Natural killer cell (primary cell): ENCODE measurements around the gene CPA1. TPM values are rescaled to one million over a fixed set of nuclear protein-coding genes. Genes with fewer than 3 reads are reported as not detected.

Source experiments
- ATAC-seq, 3 donors: fragments of 150-1000 bp in 2 of 3; fragments of 200-7000 bp in 1 of 3; cut with Tn5 transposase; 1 replicate in 1 of 3; 2 replicates in 2 of 3; pipeline ENCODE4 v1.10.0; 2021; ENCODE audit warnings: mild to moderate bottlenecking in 2 of 3, moderate library complexity in 2 of 3
- DNase-seq, 2 donors: peaks; one replicate each; pipeline versions ENCODE4 v3.0.0 to v3.0.0-alpha.2; 2013 to 2021; ENCODE audit warnings: mixed read lengths in 1 of 2
- H3K27ac ChIP-seq: one replicate; pipeline ENCODE4 v1.5.1; 2013; ENCODE audit warnings: mild to moderate bottlenecking, low read length
- H3K27me3 ChIP-seq: one replicate; pipeline ENCODE4 v1.6.1; 2013; ENCODE audit warnings: low read length; ENCODE audit not compliant: control insufficient read depth, insufficient read depth
- H3K36me3 ChIP-seq: one replicate; pipeline ENCODE4 v1.6.1; 2013; ENCODE audit warnings: low read length; ENCODE audit not compliant: control insufficient read depth, insufficient read depth
- H3K4me1 ChIP-seq: one replicate; pipeline ENCODE4 v1.6.1; 2013; ENCODE audit warnings: low read length; ENCODE audit not compliant: control insufficient read depth, insufficient read depth
- H3K4me3 ChIP-seq: one replicate; pipeline ENCODE4 v1.5.1; 2013; ENCODE audit warnings: low read length
- H3K9me3 ChIP-seq: one replicate; pipeline ENCODE4 v1.6.1; 2013; ENCODE audit warnings: low read length; ENCODE audit not compliant: control insufficient read depth, insufficient read depth
- H3K27ac Mint-ChIP-seq, 2 donors: one replicate each; pipeline ENCODE4 v1.8.0; 2022; ENCODE audit warnings: mild to moderate bottlenecking in 2 of 2, mixed read lengths in 2 of 2, moderate library complexity in 1 of 2
- H3K27me3 Mint-ChIP-seq, 2 donors: one replicate each; pipeline ENCODE4 v1.8.0; 2022; ENCODE audit warnings: low read depth in 2 of 2, mixed read lengths in 2 of 2
- H3K36me3 Mint-ChIP-seq: one replicate; pipeline ENCODE4 v1.8.0; 2022; ENCODE audit warnings: mixed read lengths
- H3K4me1 Mint-ChIP-seq, 2 donors: one replicate each; pipeline ENCODE4 v1.8.0; 2022; ENCODE audit warnings: mixed read lengths in 2 of 2
- H3K4me3 Mint-ChIP-seq: one replicate; pipeline ENCODE4 v1.8.0; 2022; ENCODE audit warnings: mild to moderate bottlenecking, moderate library complexity, mixed read lengths
- H3K9me3 Mint-ChIP-seq, 2 donors: one replicate each; pipeline ENCODE4 v1.8.0; 2022; ENCODE audit warnings: mixed read lengths in 2 of 2
- CTCF ChIP-seq: fragments of 200-600 bp; IDR thresholded peaks from one replicate; pipeline ENCODE4 v1.8.0; 2022; ENCODE audit warnings: antibody characterized with exemption
- WGBS: methylation state at CpG from one replicate; pipeline ENCODE4 v1.1.7; 2013; ENCODE audit warnings: missing lambda C conversion rate; ENCODE audit not compliant: insufficient coverage; 5-methylcytosine and 5-hydroxymethylcytosine counted together
- intact Hi-C: fragments of 100-400 bp; cut with micrococcal nuclease; formaldehyde crosslinking; loops from one replicate; pipeline ENCODE4 v1.14.2; 2022
- total RNA-seq, 4 donors: library from RNA; stranded (reverse); fragments of 120-200 nt in 1 of 4; gene quantifications; one replicate each; pipeline versions ENCODE4 v1.2.3 to v1.2.4, GENCODE V29; 2013 to 2022

Gene CPA1
- total RNA-seq, 3 donors from 2014 or later (not counting 1 experiment from before 2014, with no cell fraction given) = not detected

GRCh38 chr7:130363026-130363847 is 17.1 kb upstream of the CPA1 start:
- Mint-ChIP-seq H3K4me3 (no peak overlapping the region), H3K27me3 (no peaks in the 10 kb centered on the region), H3K4me1 (no peaks in the 10 kb centered on the region), H3K27ac (no peak overlapping the region), H3K9me3 (peaks cover 0 to 7% of the 10 kb centered on the region in 2 donors), H3K36me3 (no peaks in the 10 kb centered on the region)
- ATAC-seq (no peak), DNase-seq (no peak)
- Histone ChIP-seq H3K36me3 (no peaks in the 10 kb centered on the region), H3K27ac (no peak overlapping the region), H3K4me1 (no peaks in the 10 kb centered on the region), H3K9me3 (peaks cover 7% of the 10 kb centered on the region), H3K27me3 (no peaks in the 10 kb centered on the region), H3K4me3 (no peak overlapping the region)
- TF ChIP-seq CTCF = no peak
- WGBS = 84% methylated on average over 8 of the region's 8 CpGs
- intact Hi-C loops = no loop called here

- H3K4me3 ChIP-seq = no peak overlapping the region
These were observed 15.8 kb upstream of the CPA1 start for GRCh38 chr7:130364451-130364850.

GRCh38 chr7:130365088-130365487 is 15.2 kb upstream of the CPA1 start:
- Mint-ChIP-seq H3K27ac (no peak overlapping the region), H3K4me3 (no peak overlapping the region)

More at GRCh38 chr7:130364451-130364850, 15.8 kb upstream of the CPA1 start:
- peaks cover 2% of the 10 kb centered on the region for H3K9me3 ChIP-seq
- no peak overlapping the region for H3K27ac ChIP-seq
- no peak for TF ChIP-seq CTCF
- intact Hi-C loops = no loop called here
- no peak overlapping the region for H3K27ac Mint-ChIP-seq
- no peaks in the 10 kb centered on the region for H3K36me3 Mint-ChIP-seq
- H3K4me3 Mint-ChIP-seq = no peak overlapping the region
- no peaks in the 10 kb centered on the region for H3K27me3 ChIP-seq
- ATAC-seq (no peak), DNase-seq (no peak)
- no peaks in the 10 kb centered on the region for H3K36me3 ChIP-seq
- 96% methylated on average over 4 of the region's 4 CpGs for WGBS
- H3K27me3 Mint-ChIP-seq = no peaks in the 10 kb centered on the region
- peaks cover 0 to 7% of the 10 kb centered on the region in 2 donors for H3K4me1 Mint-ChIP-seq
- peaks cover 0 to 6% of the 10 kb centered on the region in 2 donors for H3K9me3 Mint-ChIP-seq
- no peaks in the 10 kb centered on the region for H3K4me1 ChIP-seq

More at GRCh38 chr7:130365088-130365487, 15.2 kb upstream of the CPA1 start:
- no peak for TF ChIP-seq CTCF
- H3K36me3 ChIP-seq = no peaks in the 10 kb centered on the region
- no peaks in the 10 kb centered on the region for H3K4me1 ChIP-seq
- 90% methylated on average over 2 of the region's 2 CpGs for WGBS
- H3K27me3 Mint-ChIP-seq = no peaks in the 10 kb centered on the region
- H3K27me3 ChIP-seq = no peaks in the 10 kb centered on the region
- DNase-seq (no peak), ATAC-seq (no peak)
- peaks cover 0 to 13% of the 10 kb centered on the region in 2 donors for H3K4me1 Mint-ChIP-seq
- H3K9me3 Mint-ChIP-seq = peaks cover 0 to 3% of the 10 kb centered on the region in 2 donors
- H3K9me3 ChIP-seq = no peaks in the 10 kb centered on the region
- intact Hi-C loops = no loop called here
- H3K27ac ChIP-seq = no peak overlapping the region
- H3K36me3 Mint-ChIP-seq = no peaks in the 10 kb centered on the region
- H3K4me3 ChIP-seq = no peak overlapping the region
